Stimulated activated CD4-positive, alpha-beta T cell treated with anti-CD3 and anti-CD28 coated beads, Interleukin-1b, Interleukin-23, amount 100 ng/mL, for 4 hours (primary cell): ENCODE results near the gene GBA2.

Experiments
- DNase-seq, 2 donors: peaks; one replicate each; pipeline ENCODE4 v3.0.0-alpha.2; 2020; ENCODE audit warnings: low read depth in 2 of 2

GBA2 gene

GRCh38 chr9:35717132-35717870, 31.7 kb downstream of the GBA2 start:
- DNase-seq: no peak

DNA sequence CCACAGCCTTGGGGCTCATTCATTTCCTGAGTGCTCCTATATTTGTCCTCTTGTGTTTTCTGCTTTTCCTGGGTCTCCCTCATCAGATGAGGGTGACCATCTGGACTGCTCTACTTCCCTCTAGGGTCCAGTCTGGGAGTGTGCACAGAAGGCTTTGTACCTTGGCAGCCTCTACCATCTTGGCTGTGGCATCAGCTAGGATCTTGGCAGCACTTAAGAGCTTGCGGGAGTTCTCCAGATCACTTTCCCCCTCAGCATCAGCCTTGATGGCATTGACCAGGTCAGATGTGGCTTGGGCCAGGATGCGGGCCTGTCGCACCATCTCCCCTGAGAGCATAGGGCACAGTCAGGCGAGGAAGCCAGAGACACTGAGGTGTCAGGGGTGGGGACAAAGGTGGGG, 32.8 kb downstream of the GBA2 start:
- DNase-seq: no peak

- no peak for DNase-seq
Measured at GRCh38 chr9:35714579-35715252, 34.3 kb downstream of the GBA2 start.

DNA sequence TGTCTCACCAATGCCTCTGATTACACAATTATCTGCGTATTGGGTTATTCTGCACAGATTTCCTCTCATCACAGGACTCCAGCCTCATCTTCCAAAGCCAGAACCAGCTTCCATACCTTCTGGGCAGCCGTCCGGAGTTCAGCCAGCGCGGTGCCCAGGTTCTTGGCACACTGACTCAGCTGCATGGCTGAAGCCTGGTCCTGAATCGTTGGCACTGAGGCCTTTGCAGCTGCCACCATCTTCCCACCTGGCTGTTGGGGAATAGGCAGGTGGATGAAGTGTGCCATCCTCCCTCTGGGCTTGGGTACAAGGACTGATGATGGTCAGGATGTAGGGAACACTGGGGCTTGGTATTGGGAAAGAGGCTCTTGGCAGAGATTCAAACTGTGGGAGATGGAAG, 34.9 kb downstream of the GBA2 start:
- no peak for DNase-seq

- no peak for DNase-seq
Measured at GRCh38 chr9:35713578-35713977, 35.5 kb downstream of the GBA2 start.

- no peak for DNase-seq
Measured at GRCh38 chr9:35712762-35713400, 36.1 kb downstream of the GBA2 start.

GRCh38 chr9:35711501-35712428, 37.3 kb downstream of the GBA2 start:
- no peak for DNase-seq

DNA sequence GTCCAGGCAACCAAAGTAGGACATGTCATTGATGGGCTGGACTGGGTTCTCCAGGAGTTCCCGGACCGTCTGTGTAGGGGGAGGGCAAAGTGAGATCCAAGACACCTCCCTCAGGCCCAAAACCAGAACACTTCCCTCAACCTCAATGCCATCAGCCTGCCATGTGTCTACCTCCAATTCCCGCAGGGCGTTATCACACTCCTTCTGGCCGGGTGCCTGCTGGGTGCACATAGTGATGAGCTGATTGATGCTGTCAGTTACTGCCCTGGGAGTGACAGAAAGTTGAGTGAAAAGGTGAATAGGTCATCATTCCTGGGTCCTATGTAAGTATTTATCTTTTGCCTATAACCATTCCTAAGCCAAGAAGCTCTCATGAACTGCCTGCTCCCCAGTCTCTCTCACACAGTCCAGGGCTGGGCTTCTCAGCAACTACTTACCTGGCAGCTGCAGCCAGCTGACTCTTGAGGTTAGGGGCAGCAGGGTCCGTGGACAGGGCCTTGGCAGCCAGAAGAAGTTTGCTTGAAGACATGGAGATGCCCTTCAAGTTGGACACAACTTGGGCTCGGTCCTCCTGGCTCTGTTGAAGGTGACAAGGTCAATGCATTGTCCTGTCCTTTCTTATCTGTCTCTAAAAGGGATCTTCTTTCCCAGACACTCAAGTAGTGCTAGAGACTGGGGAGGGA, 38.1 kb downstream of the GBA2 start:
- DNase-seq: no peak

DNA sequence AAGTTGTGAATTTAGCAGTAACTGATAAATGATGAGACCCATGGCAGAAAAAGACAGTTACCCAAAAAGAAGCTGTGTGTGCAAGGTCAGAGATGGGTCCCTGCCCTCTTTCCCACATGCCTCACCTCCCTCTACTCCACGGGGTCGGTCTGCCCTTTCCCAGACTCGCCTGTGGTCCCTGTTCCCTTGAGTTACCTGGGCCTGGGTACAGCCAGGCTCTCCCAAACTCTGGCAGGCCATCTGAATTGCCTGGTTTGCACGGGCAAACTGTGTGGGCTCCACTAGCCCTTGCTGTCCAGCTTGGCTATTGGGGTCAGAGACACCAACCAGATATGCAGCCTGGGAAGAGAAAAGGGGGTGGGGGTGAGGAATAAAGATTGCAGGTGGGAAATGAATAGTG, 40.9 kb downstream of the GBA2 start:
- DNase-seq: no peak

- no peak for DNase-seq
Measured at GRCh38 chr9:35706951-35707350, 42.1 kb downstream of the GBA2 start.

GRCh38 chr9:35705836-35706430, 43.1 kb downstream of the GBA2 start:
- DNase-seq: no peak

GRCh38 chr9:35705372-35705771, 43.7 kb downstream of the GBA2 start:
- DNase-seq: no peak

DNA sequence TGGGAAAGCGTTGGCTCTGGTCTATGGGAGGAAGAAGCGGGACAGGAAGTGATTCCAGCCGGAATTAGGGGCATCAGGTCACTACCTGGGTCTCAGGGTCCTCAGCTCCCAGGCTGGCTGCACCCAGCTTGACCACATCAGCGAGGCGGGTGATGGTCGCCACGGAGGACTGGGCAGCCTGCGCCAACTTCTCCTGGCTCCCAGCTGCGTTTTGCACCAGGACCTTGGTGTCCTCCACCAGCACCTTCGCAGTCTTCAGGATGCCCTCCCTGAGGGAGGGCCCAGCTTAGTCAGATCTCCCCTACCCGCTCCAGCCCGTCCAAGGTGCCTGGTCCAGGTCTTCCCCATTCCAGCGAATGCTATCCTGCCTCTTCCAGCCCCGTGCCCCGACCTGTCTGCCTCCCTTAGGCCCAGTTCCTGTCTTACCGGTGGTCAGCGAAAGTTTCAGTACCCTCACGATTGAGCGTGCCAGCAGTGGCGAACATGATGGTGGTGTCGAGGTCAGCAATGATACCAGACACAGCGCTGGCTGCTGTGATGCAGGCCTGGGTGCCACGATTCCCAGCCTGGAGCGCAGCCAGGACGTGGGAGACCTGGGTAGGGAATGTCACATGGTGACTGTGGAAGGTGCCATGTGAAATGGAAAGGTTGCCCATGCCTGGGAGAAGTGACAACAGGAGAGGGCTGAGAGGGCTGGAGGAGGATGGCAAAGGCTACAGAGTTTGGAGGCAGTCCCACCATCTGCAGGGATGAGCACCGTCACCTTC, 44.9 kb downstream of the GBA2 start:
- DNase-seq: no peak

DNA sequence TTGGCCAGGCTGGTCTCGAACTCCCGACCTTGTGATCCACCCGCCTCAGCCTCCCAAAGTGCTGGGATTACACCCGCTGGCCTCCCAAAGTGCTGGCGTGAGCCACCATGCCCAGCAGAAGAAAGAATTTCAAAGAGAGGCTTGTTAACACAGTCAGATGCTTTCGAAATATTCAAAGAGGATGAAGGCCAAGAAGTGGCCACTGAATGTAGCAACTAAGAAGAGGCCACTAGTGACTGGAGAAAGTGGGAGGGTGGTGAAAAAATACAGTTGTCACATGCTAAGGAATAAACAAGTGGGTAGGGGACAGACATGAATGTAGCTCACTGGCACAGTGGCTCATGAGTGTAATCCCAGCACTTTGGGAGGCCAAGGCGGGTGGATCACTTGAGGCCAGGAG, 46.3 kb downstream of the GBA2 start:
- DNase-seq: no peak

- no peak for DNase-seq
Measured at GRCh38 chr9:35700942-35701341, 48.1 kb downstream of the GBA2 start.

- no peak for DNase-seq
Measured at GRCh38 chr9:35700031-35700430, 49.0 kb downstream of the GBA2 start.

GRCh38 chr9:35698231-35698630, 50.8 kb downstream of the GBA2 start:
- DNase-seq: no peak

- no peak for DNase-seq
Measured at GRCh38 chr9:35697486-35697885, 51.5 kb downstream of the GBA2 start.

GRCh38 chr9:35696520-35697215, 52.4 kb downstream of the GBA2 start:
- DNase-seq: peak; percentile 33 to 34
